ENCODE data around the gene ADGRL4.
A peak's percentile ranks its signal among the peaks of the same experiment; 100 is the strongest.

The ADGRL4 gene

GRCh38 chr1:79006564-79006963 is at the start of gene ADGRL4:
TSS of gene ADGRL4 (minus strand) at chr1:79006730. CDS start at chr1:79006654, 76 bp downstream.
- Histone ChIP-seq H3K36me3 (ENCODE audit: control insufficient read depth, insufficient read depth, low read length, severe bottlenecking) (no peaks in the 10 kb centered on the region), H3K9me3 (ENCODE audit: control insufficient read depth, low read length) (no peaks in the 10 kb centered on the region), H3K27me3 (replicated peaks; ENCODE audit: control insufficient read depth, insufficient read depth, low read length) (no peaks in the 10 kb centered on the region), H3K9ac (ENCODE audit: low read length) (peak within 1 kb of the TSS; percentile 87), H3K4me1 (ENCODE audit: control insufficient read depth, insufficient read depth, low read length) (peaks cover 3% of the 10 kb centered on the region), H3K4me3 (ENCODE audit: low read length) (peak within 1 kb of the TSS; percentile 90)
- peak; percentile 53 for DNase-seq (ENCODE audit: low read depth)

DNA sequence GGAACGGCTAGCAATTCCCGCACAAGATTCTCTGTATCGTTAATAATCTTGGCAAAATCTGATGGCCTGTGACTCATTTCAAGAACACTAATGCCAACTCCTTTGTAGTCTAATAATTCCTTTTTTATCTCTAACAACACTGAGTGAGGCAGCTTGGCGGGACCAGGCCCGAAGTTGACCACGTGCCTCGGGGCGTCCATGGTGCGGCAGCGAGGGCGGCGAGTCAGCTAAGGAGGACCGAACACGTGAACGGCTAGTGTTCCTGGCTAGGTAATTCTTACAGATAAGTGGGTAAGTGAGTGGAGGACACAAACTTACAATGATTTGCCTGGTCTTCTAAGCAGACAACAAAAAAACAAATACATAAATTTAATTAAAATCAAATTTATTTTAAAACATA is 49.3 kb upstream of the ADGRL4 start:
- Histone ChIP-seq H3K4me1 (ENCODE audit: control insufficient read depth, insufficient read depth, low read length) (no peaks in the 10 kb centered on the region), H3K36me3 (ENCODE audit: control insufficient read depth, insufficient read depth, low read length, severe bottlenecking) (no peaks in the 10 kb centered on the region), H3K4me3 (ENCODE audit: low read length) (no peak overlapping the region), H3K9me3 (ENCODE audit: control insufficient read depth, low read length) (peaks cover 6% of the 10 kb centered on the region), H3K9ac (ENCODE audit: low read length) (no peak overlapping the region), H3K27me3 (replicated peaks; ENCODE audit: control insufficient read depth, insufficient read depth, low read length) (no peaks in the 10 kb centered on the region)
- no peak for DNase-seq (ENCODE audit: low read depth)

DNA sequence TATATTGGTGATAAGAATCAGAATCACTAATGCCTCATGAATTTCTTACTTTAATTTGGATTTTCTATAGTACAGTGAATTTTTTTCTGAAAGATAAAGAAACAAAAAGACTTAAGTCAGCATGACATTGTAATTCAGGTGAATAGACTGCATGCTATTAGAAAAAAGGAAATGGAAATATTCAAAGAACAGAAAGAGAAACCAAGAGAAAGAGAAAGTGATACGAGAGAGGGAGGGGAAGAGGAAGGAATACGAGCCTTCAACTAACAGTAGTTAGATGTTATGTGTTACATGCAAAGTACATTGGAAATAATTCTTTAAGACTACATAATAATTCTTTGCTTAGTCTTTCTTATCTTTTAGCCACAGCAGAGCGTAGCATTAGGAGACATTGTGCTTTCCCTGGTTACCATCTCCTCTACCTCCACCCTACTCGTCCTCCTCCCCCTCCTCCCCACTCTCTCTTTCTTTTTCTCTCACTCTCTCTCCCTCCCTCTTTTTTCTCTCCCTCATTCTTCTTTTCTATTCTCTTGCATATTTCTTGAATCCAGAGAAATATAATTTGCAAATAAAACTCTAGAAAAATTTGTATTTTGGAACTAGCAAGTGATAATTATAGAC is 46.4 kb upstream of the ADGRL4 start:
- Histone ChIP-seq H3K4me1 (ENCODE audit: control insufficient read depth, insufficient read depth, low read length) (no peaks in the 10 kb centered on the region), H3K27me3 (replicated peaks; ENCODE audit: control insufficient read depth, insufficient read depth, low read length) (no peaks in the 10 kb centered on the region), H3K9ac (ENCODE audit: low read length) (peak overlapping the region; percentile 63), H3K9me3 (ENCODE audit: control insufficient read depth, low read length) (no peaks in the 10 kb centered on the region), H3K36me3 (ENCODE audit: control insufficient read depth, insufficient read depth, low read length, severe bottlenecking) (no peaks in the 10 kb centered on the region), H3K4me3 (ENCODE audit: low read length) (peak overlapping the region; percentile 82)
- peak; percentile 3 for DNase-seq (ENCODE audit: low read depth)

- Histone ChIP-seq H3K9ac (ENCODE audit: low read length) (no peak overlapping the region), H3K36me3 (ENCODE audit: control insufficient read depth, insufficient read depth, low read length, severe bottlenecking) (no peaks in the 10 kb centered on the region), H3K4me3 (ENCODE audit: low read length) (no peak overlapping the region), H3K4me1 (ENCODE audit: control insufficient read depth, insufficient read depth, low read length) (peaks cover 22% of the 10 kb centered on the region), H3K9me3 (ENCODE audit: control insufficient read depth, low read length) (no peaks in the 10 kb centered on the region), H3K27me3 (replicated peaks; ENCODE audit: control insufficient read depth, insufficient read depth, low read length) (no peaks in the 10 kb centered on the region)
- DNase-seq (ENCODE audit: low read depth) = no peak
Measured at GRCh38 chr1:79044974-79045650, 38.6 kb upstream of the ADGRL4 start.

DNA sequence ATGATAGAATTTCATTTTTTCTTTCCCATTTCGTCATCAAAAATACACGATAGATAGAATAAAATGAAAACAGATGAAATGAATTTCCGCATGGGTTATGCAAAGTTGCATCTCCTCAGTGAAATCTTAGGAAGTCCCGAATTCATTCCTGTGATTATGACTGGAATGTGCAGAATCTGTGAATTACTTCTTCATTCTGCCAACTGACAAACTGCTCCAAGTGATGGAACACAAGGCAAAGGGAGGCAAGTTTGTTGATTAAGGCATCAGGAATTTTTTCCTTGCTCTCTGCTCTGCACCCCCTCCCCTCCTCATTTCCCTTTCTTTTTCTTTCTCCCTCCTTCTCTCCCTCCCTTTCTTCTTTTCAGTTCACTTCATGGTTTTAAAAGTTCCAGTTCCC is 37.0 kb upstream of the ADGRL4 start:
- Histone ChIP-seq H3K4me1 (ENCODE audit: control insufficient read depth, insufficient read depth, low read length) (peaks cover 22% of the 10 kb centered on the region), H3K9me3 (ENCODE audit: control insufficient read depth, low read length) (no peaks in the 10 kb centered on the region), H3K9ac (ENCODE audit: low read length) (peak overlapping the region; percentile 72), H3K36me3 (ENCODE audit: control insufficient read depth, insufficient read depth, low read length, severe bottlenecking) (no peaks in the 10 kb centered on the region), H3K27me3 (replicated peaks; ENCODE audit: control insufficient read depth, insufficient read depth, low read length) (no peaks in the 10 kb centered on the region), H3K4me3 (ENCODE audit: low read length) (peak overlapping the region; percentile 64)
- DNase-seq (ENCODE audit: low read depth) = peak; percentile 87

GRCh38 chr1:79042539-79042938 is 36.0 kb upstream of the ADGRL4 start:
- no peaks in the 10 kb centered on the region for H3K36me3 ChIP-seq (ENCODE audit: control insufficient read depth, insufficient read depth, low read length, severe bottlenecking)
- H3K4me3 ChIP-seq (ENCODE audit: low read length) = no peak overlapping the region
- H3K9me3 ChIP-seq (ENCODE audit: control insufficient read depth, low read length) = no peaks in the 10 kb centered on the region
- no peak overlapping the region for H3K9ac ChIP-seq (ENCODE audit: low read length)
- H3K27me3 ChIP-seq (replicated peaks; ENCODE audit: control insufficient read depth, insufficient read depth, low read length) = no peaks in the 10 kb centered on the region
- H3K4me1 ChIP-seq (ENCODE audit: control insufficient read depth, insufficient read depth, low read length) = peaks cover 22% of the 10 kb centered on the region
- DNase-seq (ENCODE audit: low read depth) = peak; percentile 6

DNA sequence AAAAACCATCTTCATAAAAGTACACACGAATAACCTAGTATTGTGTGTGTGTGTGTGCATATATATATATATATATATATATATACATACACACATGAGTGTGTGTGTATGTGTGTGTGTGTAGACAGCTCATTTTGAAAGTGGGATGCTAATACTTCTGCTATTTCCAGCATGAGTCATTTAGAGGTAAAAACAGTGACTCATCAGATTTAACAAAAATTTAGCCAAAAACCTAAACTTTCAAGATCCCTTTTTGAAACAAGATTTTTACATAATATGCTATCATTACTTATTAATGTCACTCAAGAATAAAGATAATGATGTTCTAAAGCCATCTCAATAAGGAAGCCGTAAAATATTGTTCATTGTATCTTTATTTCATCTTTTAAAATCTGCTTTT is 35.6 kb upstream of the ADGRL4 start:
- no peak overlapping the region for H3K9ac ChIP-seq (ENCODE audit: low read length)
- no peak overlapping the region for H3K4me3 ChIP-seq (ENCODE audit: low read length)
- peak; percentile 54 for DNase-seq (ENCODE audit: low read depth)
- peaks cover 2% of the 10 kb centered on the region for H3K9me3 ChIP-seq (ENCODE audit: control insufficient read depth, low read length)
- H3K4me1 ChIP-seq (ENCODE audit: control insufficient read depth, insufficient read depth, low read length) = peaks cover 22% of the 10 kb centered on the region
- no peaks in the 10 kb centered on the region for H3K36me3 ChIP-seq (ENCODE audit: control insufficient read depth, insufficient read depth, low read length, severe bottlenecking)
- no peaks in the 10 kb centered on the region for H3K27me3 ChIP-seq (replicated peaks; ENCODE audit: control insufficient read depth, insufficient read depth, low read length)

GRCh38 chr1:79041666-79042065 is 35.1 kb upstream of the ADGRL4 start:
- Histone ChIP-seq H3K36me3 (ENCODE audit: control insufficient read depth, insufficient read depth, low read length, severe bottlenecking) (no peaks in the 10 kb centered on the region), H3K4me3 (ENCODE audit: low read length) (no peak overlapping the region), H3K4me1 (ENCODE audit: control insufficient read depth, insufficient read depth, low read length) (peaks cover 22% of the 10 kb centered on the region), H3K9ac (ENCODE audit: low read length) (no peak overlapping the region), H3K27me3 (replicated peaks; ENCODE audit: control insufficient read depth, insufficient read depth, low read length) (no peaks in the 10 kb centered on the region), H3K9me3 (ENCODE audit: control insufficient read depth, low read length) (peaks cover 6% of the 10 kb centered on the region)
- DNase-seq (ENCODE audit: low read depth) = peak; percentile 9

DNA sequence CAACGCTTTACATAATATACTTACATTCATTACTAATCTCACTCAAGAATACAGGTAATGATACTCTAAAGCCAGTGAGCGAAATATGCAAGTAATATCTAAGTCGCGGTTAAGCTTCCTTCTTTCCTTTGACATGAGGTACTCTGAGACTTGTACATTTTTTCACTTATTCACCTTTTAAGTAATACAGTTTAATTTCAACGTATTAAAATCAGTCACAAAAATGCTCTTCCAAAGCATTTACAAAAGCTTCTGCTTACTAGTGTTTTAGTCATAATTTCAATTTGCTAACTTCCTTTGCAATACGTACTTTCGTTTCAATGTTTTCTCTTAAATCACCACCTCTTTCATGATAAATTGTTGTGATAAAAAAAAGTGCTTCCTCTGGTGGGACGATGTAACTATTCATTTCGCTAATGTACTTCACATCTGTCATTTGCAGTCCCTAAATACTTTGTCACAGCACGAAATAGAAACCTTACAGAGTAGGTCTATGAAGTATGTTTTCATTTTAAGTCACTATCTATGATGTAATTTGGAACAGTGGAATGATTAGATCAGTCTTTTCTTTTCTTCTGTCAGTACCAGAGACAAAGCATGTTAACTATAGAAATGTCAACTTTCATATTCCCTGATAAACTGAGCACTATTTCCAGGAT is 34.0 kb upstream of the ADGRL4 start:
- peak overlapping the region; percentile 79 for H3K9ac ChIP-seq (ENCODE audit: low read length)
- no peaks in the 10 kb centered on the region for H3K36me3 ChIP-seq (ENCODE audit: control insufficient read depth, insufficient read depth, low read length, severe bottlenecking)
- H3K4me3 ChIP-seq (ENCODE audit: low read length) = peak overlapping the region; percentile 86
- DNase-seq (ENCODE audit: low read depth) = peak; percentile 32
- no peaks in the 10 kb centered on the region for H3K27me3 ChIP-seq (replicated peaks; ENCODE audit: control insufficient read depth, insufficient read depth, low read length)
- H3K4me1 ChIP-seq (ENCODE audit: control insufficient read depth, insufficient read depth, low read length) = peaks cover 22% of the 10 kb centered on the region
- peaks cover 6% of the 10 kb centered on the region for H3K9me3 ChIP-seq (ENCODE audit: control insufficient read depth, low read length)

- peaks cover 4% of the 10 kb centered on the region for H3K4me1 ChIP-seq (ENCODE audit: control insufficient read depth, insufficient read depth, low read length)
- DNase-seq (ENCODE audit: low read depth) = no peak
- H3K9me3 ChIP-seq (ENCODE audit: control insufficient read depth, low read length) = peaks cover 6% of the 10 kb centered on the region
- no peaks in the 10 kb centered on the region for H3K27me3 ChIP-seq (replicated peaks; ENCODE audit: control insufficient read depth, insufficient read depth, low read length)
- H3K4me3 ChIP-seq (ENCODE audit: low read length) = no peak overlapping the region
- no peaks in the 10 kb centered on the region for H3K36me3 ChIP-seq (ENCODE audit: control insufficient read depth, insufficient read depth, low read length, severe bottlenecking)
- H3K9ac ChIP-seq (ENCODE audit: low read length) = no peak overlapping the region
Measured at GRCh38 chr1:79037085-79037484, 30.6 kb upstream of the ADGRL4 start.

DNA sequence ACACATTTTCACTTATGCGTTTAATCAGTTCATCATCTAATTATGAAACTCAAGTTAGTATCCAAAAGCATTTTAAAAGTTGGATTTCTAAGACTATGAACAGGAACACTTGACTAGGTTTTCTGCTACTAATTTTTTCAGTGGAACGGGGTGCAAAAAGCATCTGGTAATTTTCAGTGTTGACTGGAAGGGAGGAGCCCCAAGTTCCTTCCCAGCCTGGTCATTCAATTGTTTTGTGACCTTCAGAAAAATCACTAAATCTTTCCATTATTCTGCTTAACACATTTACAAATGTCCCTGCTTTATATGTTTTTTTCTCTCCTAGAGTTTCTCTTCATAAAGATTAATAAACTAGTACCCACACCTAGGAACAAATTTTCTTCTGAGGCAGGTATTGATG is 6.0 kb upstream of the ADGRL4 start:
- no peaks in the 10 kb centered on the region for H3K36me3 ChIP-seq (ENCODE audit: control insufficient read depth, insufficient read depth, low read length, severe bottlenecking)
- no peaks in the 10 kb centered on the region for H3K4me1 ChIP-seq (ENCODE audit: control insufficient read depth, insufficient read depth, low read length)
- H3K9me3 ChIP-seq (ENCODE audit: control insufficient read depth, low read length) = no peaks in the 10 kb centered on the region
- H3K27me3 ChIP-seq (replicated peaks; ENCODE audit: control insufficient read depth, insufficient read depth, low read length) = no peaks in the 10 kb centered on the region
- no peak overlapping the region for H3K9ac ChIP-seq (ENCODE audit: low read length)
- no peak overlapping the region for H3K4me3 ChIP-seq (ENCODE audit: low read length)
- no peak for DNase-seq (ENCODE audit: low read depth)
